GM18907 (cell line): ENCODE measurements around the gene FDXACB1.

Experiments used
- ATAC-seq: cut with Tn5 transposase; IDR thresholded peaks from one replicate; pipeline ENCODE4 v1.9.1; 2021; ENCODE audit warnings: mild to moderate bottlenecking, moderate library complexity; ENCODE audit not compliant: unreplicated experiment

FDXACB1 gene

DNA sequence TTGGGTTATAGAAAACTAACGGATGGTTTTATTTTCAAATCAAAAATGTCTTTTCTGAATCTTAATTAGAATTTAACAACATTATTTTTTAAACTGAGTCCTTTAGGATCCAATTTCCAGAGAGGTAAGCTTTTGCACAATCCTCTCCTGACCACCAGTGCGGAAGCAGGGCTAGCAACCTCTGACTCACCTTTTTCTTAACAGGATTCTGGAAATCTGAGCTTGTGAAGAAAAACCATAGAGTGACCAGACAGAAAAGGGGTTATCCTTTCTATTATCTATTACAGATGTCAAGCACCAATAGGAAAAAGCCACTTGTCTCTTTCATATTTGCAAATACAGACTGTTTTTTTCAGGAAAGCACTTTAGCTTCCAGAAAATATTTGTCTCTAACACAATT, 32.9 kb downstream of the FDXACB1 start:
- no peak for ATAC-seq

DNA sequence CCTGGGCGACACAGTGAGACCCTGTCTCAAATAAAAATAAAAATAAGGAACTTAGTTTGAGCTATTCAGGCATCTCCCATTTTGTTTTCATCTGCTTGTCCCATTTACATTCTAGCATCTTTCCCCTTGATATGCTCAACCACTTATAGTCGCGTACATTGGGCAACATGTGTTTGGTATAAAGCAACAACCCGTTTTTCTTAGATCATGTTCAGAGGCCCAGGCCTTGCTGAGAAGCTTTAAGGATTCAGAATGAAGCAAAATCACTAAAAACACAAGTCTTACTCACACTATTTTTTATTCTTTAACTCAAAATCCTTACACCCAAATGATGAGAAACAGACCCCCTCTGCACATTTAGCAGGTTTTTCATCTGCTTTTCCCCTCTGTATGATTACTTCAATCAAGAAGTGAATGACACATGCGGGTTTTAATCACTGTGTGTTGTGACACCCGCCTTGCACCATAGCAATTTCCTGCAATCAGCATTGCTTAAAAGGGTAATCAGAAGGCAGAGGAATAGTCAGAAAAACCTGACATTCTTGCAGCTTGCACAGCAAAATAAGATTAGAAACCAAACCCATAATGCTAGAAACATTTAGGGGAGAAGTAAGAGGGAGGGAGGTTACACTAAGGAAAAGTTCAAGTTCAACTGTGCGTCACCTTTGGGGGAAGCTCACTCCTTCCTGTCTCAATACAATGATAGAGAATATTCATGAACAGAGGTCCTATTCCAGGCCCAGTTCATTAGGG, 33.5 kb downstream of the FDXACB1 start:
- no peak for ATAC-seq

DNA sequence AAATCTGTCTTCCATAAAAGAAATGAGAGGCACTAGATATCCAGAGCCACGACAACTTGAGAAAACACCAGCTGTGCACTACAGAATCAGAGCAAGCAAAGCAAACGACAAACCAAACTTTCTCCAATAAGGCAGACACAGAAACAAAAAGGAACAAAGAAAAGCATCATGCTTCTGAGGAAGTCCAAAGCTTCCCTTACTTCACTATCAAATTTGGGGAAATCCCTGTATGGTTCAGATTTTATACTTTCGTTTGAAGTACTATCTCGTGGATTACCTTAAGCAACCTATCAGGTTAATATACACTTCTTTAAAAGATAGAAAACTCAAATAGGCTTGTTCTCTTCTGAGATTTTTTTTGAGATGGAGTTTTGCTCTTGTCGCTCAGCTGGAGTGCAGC, 35.3 kb downstream of the FDXACB1 start:
- no peak for ATAC-seq

DNA sequence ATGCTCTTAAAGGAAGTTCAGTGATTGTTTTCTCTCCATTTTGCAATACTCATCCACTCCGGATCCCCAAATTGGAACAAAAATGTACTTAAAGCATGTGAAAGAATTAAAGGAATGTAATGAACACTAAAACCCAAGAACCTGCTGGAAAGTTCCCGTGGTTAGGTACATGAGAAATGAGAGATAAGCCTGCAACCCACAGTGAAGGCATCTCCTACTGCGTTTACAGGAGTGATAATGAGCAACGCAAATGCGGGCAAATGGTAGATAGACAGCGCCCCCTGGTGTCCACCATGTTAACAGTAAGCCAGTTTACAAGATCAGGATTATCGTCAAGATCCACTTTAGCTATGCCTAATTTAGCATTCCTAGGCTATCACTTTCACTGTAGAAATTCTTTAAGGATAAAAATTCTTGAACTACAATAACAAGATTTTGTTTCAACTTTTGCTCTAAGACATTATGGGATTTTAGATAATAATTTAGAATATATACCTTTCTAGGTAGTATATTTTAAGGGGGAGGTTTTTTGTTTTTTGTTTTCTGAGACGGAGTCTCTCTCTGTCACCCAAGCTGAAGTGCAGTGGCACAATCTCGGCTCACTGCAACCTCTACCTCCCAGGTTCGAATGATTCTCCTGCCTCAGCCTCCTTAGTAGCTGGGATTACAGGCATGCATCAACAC, 37.5 kb downstream of the FDXACB1 start:
- no peak for ATAC-seq

DNA sequence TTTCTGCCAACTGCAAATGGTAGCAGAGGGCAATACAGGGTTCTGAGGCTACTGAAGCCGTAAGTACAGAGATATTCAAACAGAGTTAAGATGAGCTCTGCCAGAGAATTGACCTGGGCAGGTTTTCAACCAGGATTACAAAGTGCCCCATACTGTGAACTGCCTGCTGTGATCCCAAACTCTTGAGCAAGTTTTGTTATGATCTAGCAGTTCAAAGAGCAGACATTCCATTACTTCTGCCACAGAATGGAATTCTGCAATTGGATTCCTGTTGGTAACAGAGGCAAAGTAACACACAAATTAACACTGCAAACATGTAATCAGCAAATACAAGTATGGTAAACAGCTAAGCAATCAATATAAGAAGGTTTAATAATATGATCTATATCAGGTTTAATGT, 38.8 kb downstream of the FDXACB1 start:
- no peak for ATAC-seq

DNA sequence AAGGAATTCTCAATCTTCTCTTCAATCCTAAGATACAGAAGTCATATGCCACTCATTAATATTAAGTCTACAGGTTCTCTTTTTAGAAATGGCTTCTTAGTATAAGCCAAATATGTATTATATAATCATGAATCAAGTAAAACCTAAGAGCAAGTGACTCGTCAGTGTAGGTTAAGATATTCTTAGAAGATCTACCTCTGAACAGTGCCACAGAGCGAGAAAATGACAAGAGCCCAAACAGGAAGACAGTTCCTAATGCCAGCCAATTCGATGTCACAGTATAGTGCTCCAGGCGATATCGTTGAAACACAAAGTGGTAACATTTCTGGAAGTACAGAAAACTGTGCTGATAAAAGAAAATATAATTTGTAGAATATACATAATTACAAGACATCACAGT, 40.9 kb downstream of the FDXACB1 start:
- ATAC-seq: no peak

DNA sequence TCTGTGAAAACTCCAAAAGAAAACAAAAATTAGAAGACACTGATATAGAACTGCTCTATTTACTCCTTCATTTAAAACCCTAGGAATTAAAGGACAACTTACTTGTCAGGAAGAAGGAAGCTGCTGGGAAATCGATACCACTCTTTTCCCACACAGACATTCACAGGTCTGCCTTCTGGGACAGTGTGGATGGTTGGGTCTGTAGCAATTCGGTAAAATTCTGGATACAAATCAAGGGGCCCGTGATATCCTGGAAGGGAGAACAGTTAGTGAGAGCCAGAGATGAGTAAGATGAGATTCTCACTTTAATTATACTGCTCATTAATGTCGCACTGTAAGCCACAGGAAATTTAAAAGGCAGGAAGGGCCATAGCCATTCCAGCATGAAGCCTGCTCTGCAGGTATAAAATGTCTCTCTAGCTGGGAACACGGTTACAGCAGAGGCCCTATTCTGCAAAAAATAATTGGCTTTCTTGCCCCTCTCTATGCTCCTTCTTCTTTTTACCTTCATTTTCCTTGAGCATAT, 41.5 kb downstream of the FDXACB1 start:
- no peak for ATAC-seq

DNA sequence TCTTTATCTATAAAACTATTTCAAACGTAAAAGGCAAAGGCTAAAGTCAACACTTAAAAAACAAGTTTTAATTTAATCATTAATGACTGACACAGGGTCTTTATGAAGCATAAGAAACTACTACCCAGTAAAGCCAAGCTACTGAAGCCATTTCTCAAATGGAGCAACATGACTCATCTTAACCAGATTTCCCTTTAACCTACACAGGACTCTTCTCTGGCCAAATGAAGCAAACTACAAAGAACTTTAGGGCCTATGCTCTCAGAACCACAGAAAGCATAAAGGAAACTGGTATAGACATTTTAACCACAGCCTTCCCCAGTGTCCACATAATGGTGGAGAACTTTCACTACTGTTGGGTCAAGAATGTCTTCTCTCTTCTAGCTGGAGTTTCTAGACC, 42.2 kb downstream of the FDXACB1 start:
- ATAC-seq: peak; percentile 79

DNA sequence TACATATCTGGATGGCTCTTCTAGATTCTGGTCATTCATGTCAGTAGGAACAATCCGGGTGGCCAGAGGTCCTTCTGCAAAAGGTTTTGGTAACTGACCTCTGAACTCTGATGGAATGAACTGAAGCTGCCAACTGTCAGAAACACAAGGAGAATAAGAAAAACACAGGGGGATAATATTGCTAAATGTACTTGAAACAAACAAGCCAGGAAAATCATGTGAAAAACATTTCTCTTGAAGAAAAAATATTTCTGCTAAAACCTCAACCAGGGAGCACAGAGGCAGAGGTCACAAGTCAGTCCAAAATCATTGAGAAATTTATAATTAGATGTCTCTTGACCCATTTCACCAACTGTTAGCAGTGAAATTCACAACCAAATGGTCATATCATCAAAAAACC, 42.8 kb downstream of the FDXACB1 start:
- no peak for ATAC-seq

DNA sequence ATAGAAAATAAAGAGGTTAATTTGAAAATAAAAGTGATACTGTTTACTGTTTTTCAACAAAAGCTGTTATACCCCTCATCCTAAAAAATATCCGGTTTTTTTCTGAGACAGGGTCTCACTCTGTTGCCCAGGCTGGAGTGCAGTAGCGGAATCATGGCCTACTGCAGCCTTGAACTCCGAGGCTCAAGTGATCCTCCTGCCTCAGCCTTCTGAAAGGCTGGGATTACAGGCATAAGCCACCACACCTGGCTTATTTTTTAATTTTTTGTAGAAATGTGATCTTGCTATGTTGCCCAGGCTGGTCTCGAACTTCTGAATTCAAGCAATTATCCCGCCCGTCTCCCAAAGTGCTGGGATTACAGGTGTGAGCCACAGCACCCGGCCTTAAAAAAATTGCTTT, 43.3 kb downstream of the FDXACB1 start:
- ATAC-seq: no peak

DNA sequence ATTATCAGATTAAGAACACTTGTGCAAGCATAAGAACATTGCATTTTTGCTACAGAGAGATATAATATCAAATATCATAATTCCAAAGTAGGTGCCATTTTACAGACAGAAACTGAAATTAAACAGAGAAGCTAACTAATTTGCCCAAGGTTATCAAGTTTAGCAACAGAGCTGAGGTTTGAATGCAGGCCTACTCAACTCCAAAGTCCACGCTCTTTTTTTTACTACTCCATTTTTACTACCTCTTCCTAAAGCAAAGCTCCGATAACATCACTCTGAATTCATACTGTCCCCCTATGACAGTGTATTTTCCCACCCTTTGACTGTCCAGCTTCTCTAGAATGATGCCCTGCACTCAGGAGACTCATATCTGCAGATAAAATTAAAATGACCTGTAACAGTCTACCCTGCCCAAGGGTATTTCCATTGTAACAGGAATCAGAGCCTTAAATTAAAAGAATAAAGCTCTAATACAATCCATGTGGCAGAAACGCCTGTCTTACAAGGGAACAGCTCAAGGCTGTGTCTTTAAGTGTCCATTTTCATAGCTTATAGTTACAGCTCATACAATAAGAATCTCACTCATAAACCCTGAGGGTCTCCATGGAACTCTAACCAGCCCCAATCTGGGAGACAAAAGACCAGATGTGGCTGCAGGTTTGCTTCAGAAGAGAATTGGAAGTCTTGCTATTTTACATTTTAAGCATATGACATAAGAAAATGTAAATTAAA, 44.4 kb downstream of the FDXACB1 start:
- ATAC-seq: no peak

DNA sequence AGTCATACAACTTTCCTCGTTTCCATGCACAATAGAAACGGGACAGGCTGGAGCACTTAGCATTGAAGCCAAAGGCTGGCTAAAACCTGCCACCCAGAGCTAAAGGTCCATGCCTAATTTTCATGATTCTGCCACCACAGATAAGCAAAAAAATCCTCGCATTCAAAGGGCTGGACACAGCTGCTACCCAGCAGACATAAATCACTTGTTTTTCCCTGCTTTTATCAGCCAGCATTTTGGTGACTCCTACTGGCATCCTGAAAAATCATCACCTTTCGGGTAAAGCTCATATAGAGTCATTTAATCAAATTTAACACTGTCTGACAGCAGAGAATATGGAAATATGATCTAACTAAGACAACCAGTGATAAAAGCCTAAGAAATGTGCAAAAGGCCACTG, 45.4 kb downstream of the FDXACB1 start:
- ATAC-seq: no peak

DNA sequence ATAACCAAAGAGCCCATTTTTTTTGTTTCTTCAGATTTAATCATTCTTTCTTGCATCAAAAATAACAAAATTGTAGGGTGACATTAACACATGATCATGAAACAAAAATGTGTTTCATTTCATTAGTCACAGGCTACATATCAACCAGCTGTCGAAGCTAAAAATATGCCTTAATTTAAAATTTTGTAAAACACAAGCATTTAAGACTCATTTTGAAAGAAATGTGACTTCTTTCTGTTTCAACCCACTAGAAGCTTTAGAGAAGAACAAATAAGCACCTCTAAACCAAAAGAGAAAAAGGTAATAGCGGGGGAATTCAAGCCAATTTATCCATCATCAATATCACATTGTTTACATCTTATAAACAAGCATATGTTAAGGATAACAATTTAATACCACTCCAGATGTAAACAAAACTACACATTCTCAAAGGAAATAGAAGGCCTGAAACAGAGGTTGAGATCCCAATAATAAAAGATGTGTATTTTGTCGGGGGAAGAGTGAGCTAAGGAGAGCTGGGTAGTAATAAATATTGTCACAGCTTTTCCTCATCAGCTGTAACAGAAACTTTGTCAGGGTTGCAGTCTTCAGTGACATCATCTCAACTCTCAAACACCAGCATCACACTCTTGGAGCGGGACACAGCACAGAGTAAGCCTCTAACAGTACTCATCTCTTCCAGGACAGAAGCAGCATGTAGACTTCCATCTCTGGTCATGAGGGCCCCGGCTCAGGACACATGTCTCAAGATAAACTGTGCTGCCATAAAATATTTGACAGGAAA, 49.6 kb downstream of the FDXACB1 start:
- ATAC-seq: peak; percentile 72

DNA sequence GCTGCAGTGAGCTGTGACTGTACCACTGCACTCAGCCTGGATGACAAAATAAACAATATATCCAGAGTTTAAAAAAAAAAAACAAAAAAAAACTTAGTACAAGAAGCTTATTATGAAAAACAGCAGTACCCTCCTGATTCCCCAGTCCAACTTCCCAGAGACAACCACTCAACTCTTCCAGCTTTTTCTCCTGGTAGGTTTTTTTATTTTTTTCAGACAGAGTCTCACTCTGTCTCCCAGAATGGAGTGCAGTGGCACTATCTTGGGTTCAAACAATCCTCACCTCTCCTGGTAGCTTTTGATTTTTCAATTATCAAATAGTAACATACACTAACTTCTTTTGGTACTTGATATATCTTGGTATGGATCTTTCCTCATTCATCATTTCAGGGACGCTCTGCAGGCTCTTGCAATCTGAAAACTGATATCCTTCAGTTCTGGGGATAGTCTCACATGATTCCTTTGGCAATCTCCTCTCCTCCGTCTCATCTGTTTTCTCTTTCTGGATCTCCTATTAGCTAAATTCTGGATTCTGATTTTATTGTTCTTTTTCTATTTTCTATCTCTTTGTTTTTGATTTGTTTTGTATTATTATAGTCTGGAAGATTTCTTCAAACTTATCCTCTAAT, 52.5 kb downstream of the FDXACB1 start:
- no peak for ATAC-seq
